A673 (cell line): ENCODE measurements around the gene MACC1.
"Not testable (repeated sequence)": the region's sequence is repeated elsewhere in the genome, so short reads cannot be mapped to it uniquely, and the experiment has no call there.

ENCODE experiments used
- EZH2 ChIP-seq: fragments of 200-600 bp; sonication (generic); IDR thresholded peaks from 2 replicates; pipeline ENCODE4 v1.6.1; 2017; ENCODE audit warnings: borderline replicate concordance, low read depth, mild to moderate bottlenecking, mixed read lengths, antibody characterized with exemption, low read length; ENCODE audit not compliant: poor library complexity, severe bottlenecking
- TF ChIP-seq, protein P1 (sequence below): fragments of 300-800, 200-600 bp; sonication (generic); conservative IDR thresholded peaks from 2 replicates; pipeline ENCODE4 v1.5.1; 2017; ENCODE audit warnings: low read depth, mild to moderate bottlenecking, antibody characterized with exemption, low read length, moderate library complexity, mixed read lengths

DNA sequence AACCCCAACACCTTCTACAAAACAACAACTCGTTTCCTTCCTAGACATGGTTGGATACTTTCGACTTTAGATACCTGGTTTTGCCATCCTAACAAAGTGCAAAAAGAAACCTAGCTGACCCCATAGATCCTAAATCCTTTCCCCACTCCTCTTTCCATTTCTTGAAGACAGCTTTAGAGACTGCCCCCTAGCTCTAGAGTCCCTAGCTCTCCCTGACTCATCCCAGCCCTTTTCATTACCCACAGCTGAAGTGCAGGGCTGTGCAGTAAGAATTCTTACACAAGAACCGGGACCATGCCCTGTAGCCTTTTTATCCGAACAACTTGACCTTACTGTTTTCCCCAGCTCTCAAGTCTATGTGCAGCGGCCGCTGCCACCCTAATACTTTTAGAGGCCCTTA is 93.1 kb downstream of the MACC1 start:
- TF ChIP-seq, protein P1, sequence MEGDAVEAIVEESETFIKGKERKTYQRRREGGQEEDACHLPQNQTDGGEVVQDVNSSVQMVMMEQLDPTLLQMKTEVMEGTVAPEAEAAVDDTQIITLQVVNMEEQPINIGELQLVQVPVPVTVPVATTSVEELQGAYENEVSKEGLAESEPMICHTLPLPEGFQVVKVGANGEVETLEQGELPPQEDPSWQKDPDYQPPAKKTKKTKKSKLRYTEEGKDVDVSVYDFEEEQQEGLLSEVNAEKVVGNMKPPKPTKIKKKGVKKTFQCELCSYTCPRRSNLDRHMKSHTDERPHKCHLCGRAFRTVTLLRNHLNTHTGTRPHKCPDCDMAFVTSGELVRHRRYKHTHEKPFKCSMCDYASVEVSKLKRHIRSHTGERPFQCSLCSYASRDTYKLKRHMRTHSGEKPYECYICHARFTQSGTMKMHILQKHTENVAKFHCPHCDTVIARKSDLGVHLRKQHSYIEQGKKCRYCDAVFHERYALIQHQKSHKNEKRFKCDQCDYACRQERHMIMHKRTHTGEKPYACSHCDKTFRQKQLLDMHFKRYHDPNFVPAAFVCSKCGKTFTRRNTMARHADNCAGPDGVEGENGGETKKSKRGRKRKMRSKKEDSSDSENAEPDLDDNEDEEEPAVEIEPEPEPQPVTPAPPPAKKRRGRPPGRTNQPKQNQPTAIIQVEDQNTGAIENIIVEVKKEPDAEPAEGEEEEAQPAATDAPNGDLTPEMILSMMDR: not testable (repeated sequence)
- TF ChIP-seq EZH2: not testable (repeated sequence)
